Natural killer cell treated with Interleukin-12 subunit alpha and Interleukin-12 subunit beta and Interleukin-15 and Interleukin-18, amount 100 ng/mL, for 72 hours (primary cell): Measurements from ENCODE around the gene KRT9. TPM values are rescaled to one million over a fixed set of nuclear protein-coding genes. Genes with fewer than 3 reads are reported as not detected.
"Not testable (repeated sequence)": the region's sequence is repeated elsewhere in the genome, so short reads cannot be mapped to it uniquely, and the experiment has no call there.

ENCODE experiments used
- ATAC-seq, 2 donors: fragments of 150-1000 bp; cut with Tn5 transposase in 1 of 2; sonication (Bioruptor Pico), chemical (Tn5 transposase) in 1 of 2; 2 replicates each; pipeline ENCODE4 v1.10.0; 2021
- DNase-seq: peaks from one replicate; pipeline ENCODE4 v3.0.0; 2022; ENCODE audit warnings: low spot score
- H3K27ac Mint-ChIP-seq, 2 donors: 1 replicate in 1 of 2; 2 replicates in 1 of 2; pipeline ENCODE4 v1.8.0; 2022; ENCODE audit warnings: mixed read lengths in 2 of 2, mild to moderate bottlenecking in 1 of 2, moderate library complexity in 1 of 2
- H3K27me3 Mint-ChIP-seq, 2 donors: 1 replicate in 1 of 2; 2 replicates in 1 of 2; pipeline ENCODE4 v1.8.0; 2022; ENCODE audit warnings: mixed read lengths in 2 of 2
- H3K36me3 Mint-ChIP-seq: one replicate; pipeline ENCODE4 v1.8.0; 2022; ENCODE audit warnings: mixed read lengths
- H3K4me1 Mint-ChIP-seq, 2 donors: 1 replicate in 1 of 2; 2 replicates in 1 of 2; pipeline ENCODE4 v1.8.0; 2022; ENCODE audit warnings: low read depth in 2 of 2, mixed read lengths in 2 of 2, mild to moderate bottlenecking in 1 of 2
- H3K4me3 Mint-ChIP-seq: one replicate; pipeline ENCODE4 v1.8.0; 2022; ENCODE audit warnings: mixed read lengths
- H3K9me3 Mint-ChIP-seq: 2 replicates; pipeline ENCODE4 v1.8.0; 2022; ENCODE audit warnings: mixed read lengths
- total RNA-seq, 2 donors: library from RNA; stranded (reverse); gene quantifications; one replicate each; pipeline ENCODE4 v1.2.3, GENCODE V29; 2022

The KRT9 gene
- not detected for total RNA-seq

GRCh38 chr17:41571561-41572434, at the start of gene KRT9:
TSS of gene KRT9 (minus strand) at chr17:41572059. CDS start at chr17:41571992, 67 bp downstream.
- H3K4me3 Mint-ChIP-seq, result no peak within 1 kb of the TSS
- H3K27ac Mint-ChIP-seq, result no peak within 1 kb of the TSS
- H3K27me3 Mint-ChIP-seq, result peaks cover 18 to 24% of the 10 kb centered on the region in 2 donors
- H3K9me3 Mint-ChIP-seq, result peaks cover 6% of the 10 kb centered on the region
- no peak for ATAC-seq
- H3K36me3 Mint-ChIP-seq, result no peaks in the 10 kb centered on the region
- DNase-seq, result no peak
- H3K4me1 Mint-ChIP-seq, result peaks cover 0 to 10% of the 10 kb centered on the region in 2 donors

GRCh38 chr17:41621435-41621817, 49.6 kb upstream of the KRT9 start:
- not testable (repeated sequence) for DNase-seq, H3K9me3 Mint-ChIP-seq, H3K4me3 Mint-ChIP-seq, H3K27ac Mint-ChIP-seq, ATAC-seq, H3K4me1 Mint-ChIP-seq, H3K36me3 Mint-ChIP-seq, H3K27me3 Mint-ChIP-seq

GRCh38 chr17:41620583-41621434, 49.0 kb upstream of the KRT9 start:
- H3K4me3 Mint-ChIP-seq, result no peak overlapping the region
- no peak for ATAC-seq
- H3K9me3 Mint-ChIP-seq, result no peaks in the 10 kb centered on the region
- no peaks in the 10 kb centered on the region for H3K4me1 Mint-ChIP-seq
- peaks cover 0 to 6% of the 10 kb centered on the region in 2 donors for H3K27me3 Mint-ChIP-seq
- no peaks in the 10 kb centered on the region for H3K36me3 Mint-ChIP-seq
- no peak for DNase-seq
- no peak overlapping the region for H3K27ac Mint-ChIP-seq

- DNase-seq, H3K27ac Mint-ChIP-seq, H3K27me3 Mint-ChIP-seq, H3K4me1 Mint-ChIP-seq, ATAC-seq, H3K4me3 Mint-ChIP-seq, H3K36me3 Mint-ChIP-seq, H3K9me3 Mint-ChIP-seq: not testable (repeated sequence)
These were observed 48.2 kb upstream of the KRT9 start for GRCh38 chr17:41619927-41620582.

GRCh38 chr17:41619036-41619926, 47.4 kb upstream of the KRT9 start:
- Mint-ChIP-seq H3K36me3 (no peaks in the 10 kb centered on the region), H3K27me3 (peaks cover 0 to 6% of the 10 kb centered on the region in 2 donors)

GRCh38 chr17:41618341-41619035, 46.6 kb upstream of the KRT9 start:
- no peaks in the 10 kb centered on the region for H3K36me3 Mint-ChIP-seq
- DNase-seq, result no peak
- no peak overlapping the region for H3K4me3 Mint-ChIP-seq
- no peak overlapping the region for H3K27ac Mint-ChIP-seq
- peak; percentile 21 to 52 for ATAC-seq
- no peaks in the 10 kb centered on the region for H3K9me3 Mint-ChIP-seq
- peaks cover 0 to 6% of the 10 kb centered on the region in 2 donors for H3K27me3 Mint-ChIP-seq
- H3K4me1 Mint-ChIP-seq, result no peaks in the 10 kb centered on the region

More at GRCh38 chr17:41619036-41619926, 47.4 kb upstream of the KRT9 start:
- no peak overlapping the region for H3K4me3 Mint-ChIP-seq
- no peaks in the 10 kb centered on the region for H3K4me1 Mint-ChIP-seq
- DNase-seq, result no peak
- H3K27ac Mint-ChIP-seq, result no peak overlapping the region
- H3K9me3 Mint-ChIP-seq, result no peaks in the 10 kb centered on the region
- ATAC-seq, result peak in 1 of 2 donors; percentile 28

- H3K27ac Mint-ChIP-seq, result no peak overlapping the region
- H3K27me3 Mint-ChIP-seq, result peaks cover 0 to 6% of the 10 kb centered on the region in 2 donors
- no peak for DNase-seq
- ATAC-seq, result peak in 1 of 2 donors; percentile 26
- no peaks in the 10 kb centered on the region for H3K4me1 Mint-ChIP-seq
- no peaks in the 10 kb centered on the region for H3K36me3 Mint-ChIP-seq
- no peaks in the 10 kb centered on the region for H3K9me3 Mint-ChIP-seq
- no peak overlapping the region for H3K4me3 Mint-ChIP-seq
These were observed 45.8 kb upstream of the KRT9 start for GRCh38 chr17:41617698-41618097.

- H3K36me3 Mint-ChIP-seq, result no peaks in the 10 kb centered on the region
- H3K4me1 Mint-ChIP-seq, result no peaks in the 10 kb centered on the region
- ATAC-seq (no peak), DNase-seq (no peak)
- no peak overlapping the region for H3K27ac Mint-ChIP-seq
- H3K9me3 Mint-ChIP-seq, result no peaks in the 10 kb centered on the region
- H3K4me3 Mint-ChIP-seq, result no peak overlapping the region
- peaks cover 0 to 6% of the 10 kb centered on the region in 2 donors for H3K27me3 Mint-ChIP-seq
These were observed 45.3 kb upstream of the KRT9 start for GRCh38 chr17:41617136-41617535.

- H3K4me3 Mint-ChIP-seq, result not testable (repeated sequence)
These were observed 44.6 kb upstream of the KRT9 start for GRCh38 chr17:41616486-41616885.

GRCh38 chr17:41615454-41615853, 43.6 kb upstream of the KRT9 start:
- Mint-ChIP-seq H3K36me3 (no peaks in the 10 kb centered on the region), H3K27ac (no peak overlapping the region), H3K27me3 (peaks cover 0 to 6% of the 10 kb centered on the region in 2 donors), H3K9me3 (no peaks in the 10 kb centered on the region), H3K4me3 (no peak overlapping the region), H3K4me1 (no peaks in the 10 kb centered on the region)
- no peak for ATAC-seq
- DNase-seq, result no peak

More at GRCh38 chr17:41616486-41616885, 44.6 kb upstream of the KRT9 start:
- H3K27ac Mint-ChIP-seq, H3K9me3 Mint-ChIP-seq, ATAC-seq, H3K4me1 Mint-ChIP-seq, DNase-seq, H3K36me3 Mint-ChIP-seq, H3K27me3 Mint-ChIP-seq: not testable (repeated sequence)

GRCh38 chr17:41614767-41615166, 42.9 kb upstream of the KRT9 start:
- H3K27me3 Mint-ChIP-seq, H3K36me3 Mint-ChIP-seq, H3K4me3 Mint-ChIP-seq, H3K9me3 Mint-ChIP-seq, H3K4me1 Mint-ChIP-seq, ATAC-seq, H3K27ac Mint-ChIP-seq, DNase-seq: not testable (repeated sequence)

GRCh38 chr17:41614098-41614497, 42.2 kb upstream of the KRT9 start:
- ATAC-seq (peak; percentile 4 to 21), DNase-seq (no peak)
- H3K27me3 Mint-ChIP-seq, result peaks cover 7 to 9% of the 10 kb centered on the region in 2 donors
- no peaks in the 10 kb centered on the region for H3K36me3 Mint-ChIP-seq
- no peaks in the 10 kb centered on the region for H3K4me1 Mint-ChIP-seq
- H3K9me3 Mint-ChIP-seq, result no peaks in the 10 kb centered on the region
- no peak overlapping the region for H3K4me3 Mint-ChIP-seq
- no peak overlapping the region for H3K27ac Mint-ChIP-seq
